HG02885 (cell line): ENCODE measurements around the gene PMCH.
A peak's percentile ranks its signal among the peaks of the same experiment; 100 is the strongest.
"Not testable (repeated sequence)": the region's sequence is repeated elsewhere in the genome, so short reads cannot be mapped to it uniquely, and the experiment has no call there.

Experiments
- ATAC-seq: cut with Tn5 transposase; IDR thresholded peaks from one replicate; pipeline ENCODE4 v1.9.1; 2021; ENCODE audit warnings: mild to moderate bottlenecking; ENCODE audit not compliant: unreplicated experiment, poor library complexity

The PMCH gene, protein sequence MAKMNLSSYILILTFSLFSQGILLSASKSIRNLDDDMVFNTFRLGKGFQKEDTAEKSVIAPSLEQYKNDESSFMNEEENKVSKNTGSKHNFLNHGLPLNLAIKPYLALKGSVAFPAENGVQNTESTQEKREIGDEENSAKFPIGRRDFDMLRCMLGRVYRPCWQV

DNA sequence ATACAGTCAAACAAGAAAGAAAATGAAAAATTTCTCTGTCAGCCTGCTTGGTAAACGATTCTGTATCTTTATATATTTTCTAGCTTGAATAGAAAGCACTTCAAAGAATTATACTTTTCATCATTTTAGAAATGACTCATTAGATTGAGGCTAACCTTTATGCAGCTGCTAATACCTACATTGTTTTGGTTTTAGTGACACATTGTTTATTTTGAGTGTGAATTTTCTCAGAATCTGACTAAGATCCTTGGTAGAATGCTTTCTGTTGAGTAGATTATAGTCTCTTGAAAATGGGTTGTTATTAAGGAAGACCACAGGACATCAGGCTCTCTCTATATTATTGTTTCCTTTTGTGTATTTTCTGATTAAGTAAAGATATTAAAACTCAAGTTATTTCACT is at the start of gene PMCH:
PMCH (minus strand) TSS at position 45 of the 400 bp plus-strand sequence. CDS start 63 bp downstream, outside the sequence.
- ATAC-seq: peak; percentile 93

GRCh38 chr12:102240859-102241258 is 43.2 kb upstream of the PMCH start:
- ATAC-seq: not testable (repeated sequence)

GRCh38 chr12:102234599-102234998 is 37.0 kb upstream of the PMCH start:
- ATAC-seq: no peak

GRCh38 chr12:102232446-102232845 is 34.8 kb upstream of the PMCH start:
- no peak for ATAC-seq

GRCh38 chr12:102232036-102232435 is 34.4 kb upstream of the PMCH start:
- no peak for ATAC-seq

GRCh38 chr12:102227954-102228353 is 30.3 kb upstream of the PMCH start:
- no peak for ATAC-seq

DNA sequence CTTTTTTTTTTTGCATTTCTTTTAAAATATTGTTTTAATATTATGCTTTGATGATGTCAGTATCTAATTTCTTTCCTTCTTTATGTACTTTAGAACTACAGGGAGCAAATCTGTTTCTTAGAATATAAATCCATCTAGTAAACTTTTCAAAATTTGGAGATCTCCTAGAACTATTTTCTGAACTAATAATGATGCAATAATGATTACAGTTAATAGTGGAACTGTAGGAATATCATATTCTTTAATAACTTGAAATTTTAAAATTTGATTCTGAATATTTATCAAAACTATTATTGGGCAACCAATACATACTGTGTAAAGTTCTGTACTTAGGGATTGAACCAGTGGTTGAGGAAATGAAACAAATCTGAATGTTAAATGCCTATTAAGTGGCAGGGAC is 23.1 kb upstream of the PMCH start:
- ATAC-seq: no peak

GRCh38 chr12:102215992-102216691 is 18.5 kb upstream of the PMCH start:
- no peak for ATAC-seq

DNA sequence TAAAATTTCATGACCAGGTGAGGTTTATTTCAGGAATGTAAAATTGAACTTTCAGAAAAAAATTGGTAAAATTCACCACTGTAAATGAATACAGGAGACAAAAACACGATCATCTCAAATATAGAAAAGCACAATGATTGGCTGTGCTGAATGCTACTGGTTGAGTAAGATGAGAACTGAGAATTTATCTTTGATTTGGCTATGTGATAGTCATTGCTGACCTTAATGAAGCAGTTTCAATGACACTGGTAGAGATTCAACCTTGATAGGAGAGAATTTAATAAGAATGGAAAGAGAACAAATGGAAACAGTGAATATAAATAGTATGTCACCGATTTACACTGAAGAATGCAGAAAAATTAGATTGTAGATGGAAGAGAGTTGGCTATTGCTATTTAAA is 6.4 kb upstream of the PMCH start:
- ATAC-seq: no peak

- no peak for ATAC-seq
These were observed 4.9 kb upstream of the PMCH start for GRCh38 chr12:102202556-102202955.

DNA sequence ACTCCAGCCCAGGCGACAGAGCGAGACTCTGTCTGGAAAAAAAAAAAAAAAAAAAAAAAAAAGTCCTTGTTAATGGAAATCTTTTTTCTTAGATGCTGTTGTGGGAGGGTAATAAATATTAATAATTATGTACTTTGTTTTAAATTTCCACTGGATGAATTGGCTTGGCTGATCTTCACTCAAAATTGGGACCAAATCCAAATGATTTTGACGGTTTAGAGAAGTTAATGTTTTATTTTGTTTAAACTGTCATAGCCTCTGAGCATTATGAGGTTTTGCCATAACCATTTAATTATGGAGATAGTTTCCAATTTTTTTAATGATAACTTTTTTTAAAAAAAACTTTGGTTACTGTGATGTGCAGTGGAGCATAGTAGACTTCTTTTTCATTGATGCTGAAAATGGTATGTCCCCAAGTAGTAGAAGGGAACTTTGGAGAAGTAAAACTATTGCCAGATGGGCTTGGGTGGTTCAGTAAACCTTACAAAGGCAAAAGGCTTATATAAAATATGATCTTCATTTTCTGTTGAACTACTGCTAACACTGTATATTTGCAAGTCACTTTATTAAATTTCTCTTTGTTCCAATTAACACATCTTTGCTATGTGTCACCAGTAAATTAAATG is 3.9 kb upstream of the PMCH start:
- no peak for ATAC-seq

- ATAC-seq: no peak
These were observed 1.8 kb downstream of the PMCH start for GRCh38 chr12:102195826-102196225.

- no peak for ATAC-seq
These were observed 15.0 kb downstream of the PMCH start for GRCh38 chr12:102182635-102183034.

- no peak for ATAC-seq
These were observed 22.9 kb downstream of the PMCH start for GRCh38 chr12:102174761-102175160.

DNA sequence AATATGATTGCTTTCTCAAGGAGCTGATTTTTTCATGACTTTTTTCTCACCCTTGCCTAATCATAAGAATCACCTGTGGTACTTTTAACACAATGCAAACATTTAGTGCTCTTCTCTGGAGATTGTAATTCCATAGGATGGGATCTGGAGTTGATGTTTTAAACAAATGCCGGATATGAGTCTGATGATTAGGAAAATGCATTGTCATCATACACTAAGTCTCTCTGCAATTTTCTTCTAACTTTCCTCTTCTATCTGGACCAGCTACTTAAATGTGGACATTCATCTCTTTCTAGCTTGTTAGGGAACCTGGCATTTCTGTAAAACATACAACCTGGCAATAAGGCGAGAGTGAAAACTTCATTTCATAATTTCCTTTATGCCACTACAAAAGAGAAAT is 23.5 kb downstream of the PMCH start:
- no peak for ATAC-seq

DNA sequence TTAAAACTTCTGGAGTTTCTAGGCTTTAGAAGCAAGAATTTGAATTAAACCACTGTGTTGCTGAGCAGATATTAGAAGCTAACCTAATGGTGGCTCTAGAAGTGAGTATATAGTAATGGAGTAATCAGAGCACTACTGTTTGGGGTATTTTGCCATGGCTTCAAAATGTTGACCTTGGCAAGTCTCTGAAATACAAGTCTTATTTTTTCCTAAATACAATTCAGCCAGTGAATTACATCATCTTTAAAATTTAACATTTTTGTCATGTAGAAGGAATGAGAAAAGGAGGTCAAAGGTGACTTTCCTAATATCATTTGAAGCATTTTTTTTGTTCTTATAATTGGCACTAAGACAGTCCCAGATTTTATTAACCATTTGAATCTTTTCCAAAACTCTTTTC is 25.2 kb downstream of the PMCH start:
- no peak for ATAC-seq

- no peak for ATAC-seq
These were observed 25.7 kb downstream of the PMCH start for GRCh38 chr12:102171951-102172350.

DNA sequence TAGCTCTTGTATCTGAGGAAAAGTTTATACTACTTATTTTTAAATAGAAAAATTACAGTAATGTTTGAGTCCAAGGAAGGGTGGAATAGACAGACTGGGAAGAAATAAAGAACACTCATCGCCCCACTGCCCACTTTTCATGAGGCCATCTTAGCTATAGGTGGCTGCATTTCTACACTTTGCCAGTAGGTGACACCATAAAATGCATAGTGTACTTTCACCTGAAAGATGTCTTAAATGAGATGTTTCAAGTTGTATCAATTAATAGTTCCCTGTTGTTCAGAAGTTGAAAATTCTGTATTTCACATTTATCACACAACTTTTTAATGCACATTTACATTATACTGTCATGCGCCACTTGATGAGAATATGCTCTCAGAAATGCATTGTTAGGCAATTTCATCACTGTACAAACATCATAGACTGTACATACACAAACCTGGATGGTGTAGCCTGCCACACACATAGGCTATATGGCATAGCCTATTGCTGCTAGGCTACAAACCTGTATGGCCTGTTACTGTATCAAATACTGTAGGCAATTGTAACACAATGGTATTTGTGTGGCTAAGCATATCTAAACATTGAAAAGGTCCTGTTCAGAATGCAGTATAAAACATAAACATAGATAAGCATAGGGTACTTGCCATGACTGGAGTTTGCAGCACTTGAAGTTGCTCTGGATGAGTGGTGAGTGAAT is 27.6 kb downstream of the PMCH start:
- ATAC-seq: no peak

- ATAC-seq: peak; percentile 72
These were observed 29.6 kb downstream of the PMCH start for GRCh38 chr12:102167821-102168604.

DNA sequence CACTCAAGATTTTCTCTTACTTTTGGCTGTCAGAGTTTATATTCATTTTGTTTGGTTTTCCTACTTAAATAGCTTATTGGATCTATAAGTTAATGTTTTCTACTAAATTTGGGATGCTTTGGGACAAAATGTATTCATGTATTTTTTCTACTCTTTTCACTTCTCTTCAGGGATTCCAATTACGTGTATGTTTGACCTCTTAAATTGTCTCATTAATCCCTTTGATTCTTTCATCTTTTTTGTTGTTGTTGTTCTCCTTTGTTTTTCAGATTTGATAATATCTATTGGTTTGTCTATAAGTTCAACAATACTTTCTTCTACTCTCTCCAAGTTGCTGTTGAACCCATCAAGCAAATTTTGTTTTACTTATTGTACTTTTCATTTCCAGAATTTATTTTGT is 34.2 kb downstream of the PMCH start:
- no peak for ATAC-seq
